Measurements from ENCODE around the gene MYL3. TPM values are rescaled to one million over a fixed set of nuclear protein-coding genes. Genes with fewer than 3 reads are reported as not detected.

The MYL3 gene
- total RNA-seq, 1 experiment from 2014 or later = not detected

- no peaks in the 10 kb centered on the region for H3K9me2 ChIP-seq (ENCODE audit: insufficient read depth)
- no peak overlapping the region for H2AFZ ChIP-seq
- TF ChIP-seq, protein P1, sequence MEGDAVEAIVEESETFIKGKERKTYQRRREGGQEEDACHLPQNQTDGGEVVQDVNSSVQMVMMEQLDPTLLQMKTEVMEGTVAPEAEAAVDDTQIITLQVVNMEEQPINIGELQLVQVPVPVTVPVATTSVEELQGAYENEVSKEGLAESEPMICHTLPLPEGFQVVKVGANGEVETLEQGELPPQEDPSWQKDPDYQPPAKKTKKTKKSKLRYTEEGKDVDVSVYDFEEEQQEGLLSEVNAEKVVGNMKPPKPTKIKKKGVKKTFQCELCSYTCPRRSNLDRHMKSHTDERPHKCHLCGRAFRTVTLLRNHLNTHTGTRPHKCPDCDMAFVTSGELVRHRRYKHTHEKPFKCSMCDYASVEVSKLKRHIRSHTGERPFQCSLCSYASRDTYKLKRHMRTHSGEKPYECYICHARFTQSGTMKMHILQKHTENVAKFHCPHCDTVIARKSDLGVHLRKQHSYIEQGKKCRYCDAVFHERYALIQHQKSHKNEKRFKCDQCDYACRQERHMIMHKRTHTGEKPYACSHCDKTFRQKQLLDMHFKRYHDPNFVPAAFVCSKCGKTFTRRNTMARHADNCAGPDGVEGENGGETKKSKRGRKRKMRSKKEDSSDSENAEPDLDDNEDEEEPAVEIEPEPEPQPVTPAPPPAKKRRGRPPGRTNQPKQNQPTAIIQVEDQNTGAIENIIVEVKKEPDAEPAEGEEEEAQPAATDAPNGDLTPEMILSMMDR (conservative IDR thresholded peaks at IDR 0.05) = no peak
- TF ChIP-seq EZH2 (IDR thresholded peaks at IDR 0.05; ENCODE audit: low read depth) = no peak
- H3K4me2 ChIP-seq = no peak overlapping the region
- no peak overlapping the region for H3K27ac ChIP-seq
- H3K9me3 ChIP-seq (ENCODE audit: insufficient read depth, low read depth) = no peaks in the 10 kb centered on the region
- BruUV-seq (replicated peaks) = no TSS peak
- H3K27me3 ChIP-seq (ENCODE audit: insufficient read depth, low read depth) = peaks cover 35% of the 10 kb centered on the region
- ChIA-PET POLR2A (ENCODE audit: unreplicated experiment) (interaction anchor here (0.5 kb wide), 1 partner anchor 1273 kb away, joined by 3 read pairs; no protein-coding TSS in a partner anchor), CTCF (interaction anchor here (0.6 kb wide), 1 partner anchor 100 kb away, joined by 3 read pairs; no protein-coding TSS in a partner anchor)
- intact Hi-C loops (cut with micrococcal nuclease; ENCODE audit: unreplicated experiment) = no loop called here
- no peak overlapping the region for H3K4me3 ChIP-seq
- no peaks in the 10 kb centered on the region for H3K36me3 ChIP-seq (ENCODE audit: low read depth)
- no peaks in the 10 kb centered on the region for H4K20me1 ChIP-seq (ENCODE audit: insufficient read depth)
- H3K4me1 ChIP-seq (replicated peaks; ENCODE audit: insufficient read depth) = peaks cover 11% of the 10 kb centered on the region
- H3K79me2 ChIP-seq (ENCODE audit: low read depth) = no peaks in the 10 kb centered on the region
- DNase-seq = no peak
- H3F3A ChIP-seq (ENCODE audit: insufficient read depth, low read depth) = no peaks in the 10 kb centered on the region; the same call in 1 of the 2 replicates
These were observed 20.0 kb upstream of the MYL3 start for GRCh38 chr3:46883054-46883829.

- peaks cover 35% of the 10 kb centered on the region for H3K27me3 ChIP-seq (ENCODE audit: insufficient read depth, low read depth)
- H3K4me3 ChIP-seq = no peak overlapping the region; the same call in 1 of the 2 replicates
- no peak overlapping the region for H2AFZ ChIP-seq
- H3K27ac ChIP-seq = no peak overlapping the region
- H3K9me3 ChIP-seq (ENCODE audit: insufficient read depth, low read depth) = no peaks in the 10 kb centered on the region
- DNase-seq = no peak
- intact Hi-C loops (cut with micrococcal nuclease; ENCODE audit: unreplicated experiment) = no loop called here
- BruUV-seq (replicated peaks) = no TSS peak
- H3K9me2 ChIP-seq (ENCODE audit: insufficient read depth) = no peaks in the 10 kb centered on the region
- peak; percentile 98 for TF ChIP-seq EZH2 (IDR thresholded peaks at IDR 0.05; ENCODE audit: low read depth)
- TF ChIP-seq, protein P1 (conservative IDR thresholded peaks at IDR 0.05) = no peak
- peak overlapping the region; percentile 28; the same call in 1 of the 2 replicates for H3K4me2 ChIP-seq
- H3K79me2 ChIP-seq (ENCODE audit: low read depth) = no peaks in the 10 kb centered on the region
- ChIA-PET CTCF (no interaction called here), POLR2A (ENCODE audit: unreplicated experiment) (interaction anchor here (0.5 to 0.6 kb wide), 2 partner anchors 11 to 1273 kb away, joined by 3 to 10 read pairs; no protein-coding TSS in a partner anchor)
- H3K36me3 ChIP-seq (ENCODE audit: low read depth) = no peaks in the 10 kb centered on the region
- H3F3A ChIP-seq (ENCODE audit: insufficient read depth, low read depth) = no peaks in the 10 kb centered on the region; the same call in 1 of the 2 replicates
- peaks cover 12% of the 10 kb centered on the region for H3K4me1 ChIP-seq (replicated peaks; ENCODE audit: insufficient read depth)
- H4K20me1 ChIP-seq (ENCODE audit: insufficient read depth) = no peaks in the 10 kb centered on the region
These were observed 19.3 kb upstream of the MYL3 start for GRCh38 chr3:46882377-46883053.

GRCh38 chr3:46881596-46882376 lies 18.5 kb upstream of the MYL3 start:
- Histone ChIP-seq H3K4me1 (replicated peaks; ENCODE audit: insufficient read depth) (peaks cover 12% of the 10 kb centered on the region), H3K9me3 (ENCODE audit: insufficient read depth, low read depth) (no peaks in the 10 kb centered on the region), H3K9me2 (ENCODE audit: insufficient read depth) (no peaks in the 10 kb centered on the region), H3F3A (ENCODE audit: insufficient read depth, low read depth) (no peaks in the 10 kb centered on the region; the same call in 1 of the 2 replicates), H2AFZ (no peak overlapping the region), H3K4me3 (no peak overlapping the region), H3K27me3 (ENCODE audit: insufficient read depth, low read depth) (peaks cover 35% of the 10 kb centered on the region), H3K79me2 (ENCODE audit: low read depth) (no peaks in the 10 kb centered on the region), H3K27ac (no peak overlapping the region), H3K36me3 (ENCODE audit: low read depth) (no peaks in the 10 kb centered on the region), H3K4me2 (peak overlapping the region; percentile 28; the same call in 1 of the 2 replicates), H4K20me1 (ENCODE audit: insufficient read depth) (no peaks in the 10 kb centered on the region)
- ChIA-PET CTCF (no interaction called here), POLR2A (ENCODE audit: unreplicated experiment) (interaction anchor here (0.6 kb wide), 1 partner anchor 11 kb away, joined by 10 read pairs; no protein-coding TSS in a partner anchor)
- no TSS peak for BruUV-seq (replicated peaks)
- no peak for DNase-seq
- TF ChIP-seq EZH2 (IDR thresholded peaks at IDR 0.05; ENCODE audit: low read depth) = no peak
- TF ChIP-seq, protein P1 (conservative IDR thresholded peaks at IDR 0.05) = no peak
- intact Hi-C loops (cut with micrococcal nuclease; ENCODE audit: unreplicated experiment) = no loop called here
